ENCODE results near the gene KLHL29.

GRCh38 chr2:23653326-23653725 is 268.3 kb downstream of the KLHL29 start:
- TF ChIP-seq CTCF (IDR thresholded peaks at IDR 0.05), result no peak
- no peak for TF ChIP-seq POLR2A (IDR thresholded peaks at IDR 0.05)

All from thyroid gland (tissue), 4 donors.